Activated CD4-positive, alpha-beta T cell treated with anti-CD3 and anti-CD28 coated beads for 48 hours (primary cell): ENCODE results near the gene LTF.
A peak's percentile ranks its signal among the peaks of the same experiment; 100 is the strongest.
"Not testable (repeated sequence)": the region's sequence is repeated elsewhere in the genome, so short reads cannot be mapped to it uniquely, and the experiment has no call there.

Experiments
- DNase-seq: peaks from one replicate; pipeline ENCODE4 v3.0.0-alpha.2; 2020

Gene LTF

DNA sequence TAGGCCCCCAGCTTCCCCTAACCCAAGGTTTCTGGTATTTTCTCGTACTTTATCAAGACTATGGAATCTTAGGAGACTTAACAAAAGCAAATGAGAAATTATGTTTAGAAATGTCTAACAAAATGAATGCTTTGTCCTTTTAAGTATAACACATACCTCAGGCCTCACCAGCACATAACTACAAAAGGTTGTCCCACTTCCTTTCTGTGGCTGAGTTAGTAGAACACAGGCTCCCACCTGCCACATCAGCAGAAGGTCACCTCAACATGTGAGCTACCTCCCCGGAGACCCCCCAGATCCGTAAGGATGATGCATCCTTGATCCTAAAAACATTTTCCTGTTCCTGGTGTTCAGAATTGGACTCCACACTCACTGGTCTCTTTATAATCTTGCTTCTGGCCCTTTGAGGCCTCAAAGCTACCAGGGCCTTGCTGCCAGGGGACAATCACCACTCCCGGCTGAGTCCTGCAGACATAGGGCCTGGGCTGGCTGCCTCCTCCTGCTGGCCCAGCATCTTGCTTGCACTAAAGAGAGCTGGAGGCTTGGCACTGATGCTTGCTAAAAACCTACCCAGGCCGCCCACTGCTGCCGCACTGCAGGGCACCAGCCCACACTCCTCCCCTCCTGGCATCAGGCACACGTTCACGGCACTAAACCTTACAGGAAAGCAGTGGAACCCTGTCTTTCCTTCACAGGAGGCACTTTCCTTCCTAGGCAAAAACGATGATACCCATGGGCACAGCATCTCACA lies 54.8 kb downstream of the LTF start:
- no peak for DNase-seq

DNA sequence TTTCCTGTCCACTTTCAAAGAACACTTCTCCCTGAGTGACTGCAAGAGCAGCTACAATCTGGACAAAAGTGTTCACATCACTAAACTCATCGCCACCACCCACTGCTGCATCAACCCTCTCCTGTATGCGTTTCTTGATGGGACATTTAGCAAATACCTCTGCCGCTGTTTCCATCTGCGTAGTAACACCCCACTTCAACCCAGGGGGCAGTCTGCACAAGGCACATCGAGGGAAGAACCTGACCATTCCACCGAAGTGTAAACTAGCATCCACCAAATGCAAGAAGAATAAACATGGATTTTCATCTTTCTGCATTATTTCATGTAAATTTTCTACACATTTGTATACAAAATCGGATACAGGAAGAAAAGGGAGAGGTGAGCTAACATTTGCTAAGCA lies 55.9 kb downstream of the LTF start:
- no peak for DNase-seq

DNA sequence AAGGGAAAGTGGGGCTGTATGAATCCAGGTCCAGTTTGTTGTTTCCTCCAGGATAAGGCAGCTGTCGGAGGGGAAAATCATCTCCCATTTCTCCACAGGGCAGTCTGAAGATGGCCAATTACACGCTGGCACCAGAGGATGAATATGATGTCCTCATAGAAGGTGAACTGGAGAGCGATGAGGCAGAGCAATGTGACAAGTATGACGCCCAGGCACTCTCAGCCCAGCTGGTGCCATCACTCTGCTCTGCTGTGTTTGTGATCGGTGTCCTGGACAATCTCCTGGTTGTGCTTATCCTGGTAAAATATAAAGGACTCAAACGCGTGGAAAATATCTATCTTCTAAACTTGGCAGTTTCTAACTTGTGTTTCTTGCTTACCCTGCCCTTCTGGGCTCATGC lies 56.7 kb downstream of the LTF start:
- DNase-seq, result no peak

DNA sequence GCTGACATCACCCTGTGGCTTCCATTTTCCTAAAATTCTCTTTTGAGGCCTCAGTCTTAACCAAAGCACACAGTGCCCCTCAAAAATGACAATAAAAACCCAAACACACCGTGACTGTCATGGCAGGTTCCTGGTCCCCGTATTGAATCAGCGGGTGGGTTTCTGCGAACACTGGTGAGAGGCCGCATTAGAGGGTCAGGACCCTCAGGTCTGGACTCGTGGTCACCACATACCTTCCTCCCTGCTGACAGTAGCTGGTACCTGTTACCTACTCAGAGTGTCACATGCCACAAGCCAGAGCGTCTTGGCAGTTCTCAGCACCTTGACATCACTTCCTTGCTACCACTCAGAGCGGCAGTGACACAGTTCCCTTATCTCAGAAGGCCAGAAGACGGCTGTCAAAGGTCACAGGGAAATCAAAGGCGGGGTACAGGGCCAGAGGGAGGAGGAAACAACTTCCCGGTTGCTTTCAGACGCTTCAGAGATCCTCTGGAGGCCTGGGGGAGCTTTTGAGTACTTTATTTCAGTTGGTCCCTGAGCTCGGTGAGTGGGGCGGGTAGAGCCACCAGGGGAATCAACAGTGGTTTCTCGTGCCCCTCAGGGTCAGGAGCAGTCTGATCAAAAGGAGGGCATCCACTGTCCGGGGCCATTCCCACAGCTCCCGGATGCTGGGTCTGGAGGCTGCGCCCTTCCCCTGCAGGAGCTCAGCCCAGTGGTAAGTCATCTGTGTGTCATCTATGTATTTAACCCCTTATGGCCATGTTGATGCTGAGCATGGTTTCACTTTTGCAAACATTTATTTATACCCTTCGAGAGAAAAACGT lies 57.7 kb downstream of the LTF start, which contains the start of the genes CCR5AS and CCRL2:
TSS of gene CCR5AS (minus strand) at position 279 of the 824 bp plus-strand sequence.
TSS of gene CCRL2 (plus strand) at position 472 of the 824 bp plus-strand sequence. CDS start 821 bp downstream, outside the sequence.
- peak; percentile 58 for DNase-seq

DNA sequence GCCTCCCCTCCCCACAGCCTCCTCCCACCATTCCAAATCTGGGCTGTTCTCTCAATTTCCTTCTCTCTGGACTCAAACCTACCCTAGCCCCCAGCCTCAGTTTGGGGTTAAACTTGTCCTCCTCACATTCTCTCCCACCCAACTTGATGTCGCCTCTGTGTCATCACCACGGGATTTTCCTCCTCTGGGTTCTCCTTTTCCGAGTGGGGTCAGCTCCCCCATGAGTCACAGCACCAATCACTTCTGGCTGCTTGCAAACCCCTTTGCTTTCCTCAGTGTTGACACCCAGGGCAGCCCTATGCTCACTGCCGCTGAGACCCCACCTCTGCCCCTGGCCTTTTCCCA lies 58.3 kb downstream of the LTF start:
- DNase-seq, result no peak

DNA sequence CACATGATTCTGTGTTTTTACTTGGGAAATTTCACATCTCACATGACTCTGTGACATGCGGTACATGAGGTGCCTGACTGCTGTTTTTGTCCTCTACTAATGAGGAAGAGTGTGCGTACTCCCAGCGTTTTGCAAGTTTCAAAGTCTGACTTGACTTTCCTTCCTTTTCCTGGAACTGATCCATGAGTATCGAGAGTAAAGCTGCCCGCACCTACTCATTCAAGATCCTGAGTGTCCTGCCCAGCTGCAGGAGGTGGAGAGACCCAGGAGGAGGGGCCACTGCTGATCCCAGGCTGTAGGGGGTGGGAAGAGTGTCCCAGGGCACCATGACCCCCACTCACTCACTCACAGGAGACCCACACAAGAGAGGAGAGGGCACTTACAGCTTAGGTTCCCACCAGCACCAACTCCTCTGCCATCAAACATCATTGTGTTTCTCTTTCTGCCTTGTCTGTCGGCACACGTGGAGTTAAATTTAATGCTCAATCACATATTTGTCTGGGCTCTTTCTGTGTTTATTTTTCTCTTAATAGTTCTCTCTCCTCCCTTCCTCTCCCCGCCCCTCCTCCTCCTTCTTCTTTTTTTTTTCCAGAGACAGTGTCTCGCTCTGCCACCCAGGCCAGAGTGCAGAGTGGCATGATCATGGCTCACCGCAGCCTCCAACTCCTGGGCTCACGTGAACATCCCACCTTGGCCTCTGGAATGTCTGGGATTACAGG lies 59.2 kb downstream of the LTF start:
- DNase-seq, result no peak

DNA sequence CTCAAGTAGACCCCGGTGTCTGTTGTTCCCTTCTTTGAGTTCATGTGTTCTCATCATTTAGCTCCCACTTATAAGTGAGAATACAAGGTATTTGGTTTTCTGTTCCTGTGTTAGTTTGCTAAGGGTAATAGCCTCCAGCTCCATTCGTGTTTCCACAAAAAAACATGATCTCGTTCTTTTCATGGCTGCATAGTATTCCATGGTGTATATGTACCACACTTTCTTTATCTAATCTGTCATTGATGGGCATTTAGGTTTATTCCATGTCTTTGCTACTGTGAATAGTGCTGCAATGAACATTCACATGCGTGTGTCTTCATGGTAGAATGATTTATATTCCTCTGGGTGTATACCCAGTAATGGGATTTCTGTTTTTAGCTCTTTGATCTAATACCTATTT lies 61.8 kb downstream of the LTF start:
- not testable (repeated sequence) for DNase-seq

DNA sequence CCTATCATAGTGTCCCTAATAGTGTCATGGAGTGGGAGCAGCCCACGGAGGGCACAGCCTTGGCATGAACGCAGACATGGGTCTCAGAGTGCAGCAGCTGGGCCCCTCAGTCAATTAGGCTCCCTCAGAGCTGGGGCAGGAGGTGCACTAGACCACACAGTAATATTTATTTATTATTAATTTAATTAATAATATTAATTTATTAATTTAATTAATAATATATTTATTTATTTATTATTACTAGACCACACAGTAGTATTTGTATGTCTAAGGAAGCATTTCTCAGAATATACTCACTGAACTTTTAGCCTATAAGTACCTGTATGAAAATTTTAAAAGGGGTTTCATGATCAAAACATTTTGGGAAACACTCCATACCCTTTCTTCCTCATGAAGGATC lies 63.1 kb downstream of the LTF start:
- DNase-seq, result no peak

DNA sequence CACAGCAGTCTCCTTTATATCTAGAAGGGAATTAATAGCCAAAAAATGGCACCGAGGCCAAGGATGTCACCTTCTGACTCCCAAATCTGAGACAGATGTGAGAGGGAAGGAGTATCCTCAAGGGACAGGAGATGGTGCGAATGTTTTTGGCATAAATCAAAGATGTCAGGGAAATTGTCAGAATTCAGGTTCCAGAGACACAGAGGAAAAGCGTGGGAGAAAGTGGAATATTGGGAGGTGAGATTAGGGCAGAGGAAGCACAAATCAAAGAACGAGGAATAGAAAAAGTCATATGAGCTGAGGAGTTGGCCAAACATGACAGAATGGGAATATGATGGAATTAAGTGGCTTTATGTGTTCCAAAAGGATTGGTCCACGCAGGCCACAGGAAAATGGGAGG lies 63.9 kb downstream of the LTF start:
- DNase-seq, result no peak

DNA sequence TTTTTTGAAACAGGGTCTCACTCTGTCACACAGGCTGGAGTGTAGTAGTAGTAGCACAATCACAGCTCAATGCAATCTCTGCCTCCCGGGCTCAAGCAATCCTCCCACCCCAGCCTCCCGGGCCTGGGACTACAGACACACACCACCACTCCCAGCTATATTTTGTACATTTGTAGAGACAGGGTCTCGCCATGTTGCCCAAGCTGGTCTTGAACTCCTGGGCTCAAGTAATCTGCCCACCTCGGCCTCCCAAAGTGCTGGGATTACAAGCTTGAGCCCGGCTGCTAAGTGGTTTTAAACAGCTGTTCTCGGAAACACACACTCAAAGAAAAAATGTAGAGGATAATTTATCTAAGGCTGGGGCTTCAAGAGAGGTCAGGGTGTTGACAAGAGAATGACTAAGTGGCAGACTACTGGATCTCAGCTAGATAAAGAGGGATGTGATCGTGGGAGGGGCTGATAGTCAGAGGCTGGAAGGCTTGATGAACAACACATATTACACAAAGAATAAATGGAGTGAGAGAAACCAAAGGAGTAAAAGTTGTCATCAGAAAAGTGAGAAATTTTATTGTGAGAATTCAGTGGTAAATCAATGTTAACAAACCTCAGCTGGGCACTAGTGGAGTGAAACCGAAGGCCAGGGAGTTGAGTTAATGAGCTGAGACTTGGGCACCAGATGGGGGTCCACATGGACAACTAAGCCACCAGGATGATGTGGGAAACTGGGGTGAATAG lies 64.5 kb downstream of the LTF start:
- DNase-seq, result no peak

DNA sequence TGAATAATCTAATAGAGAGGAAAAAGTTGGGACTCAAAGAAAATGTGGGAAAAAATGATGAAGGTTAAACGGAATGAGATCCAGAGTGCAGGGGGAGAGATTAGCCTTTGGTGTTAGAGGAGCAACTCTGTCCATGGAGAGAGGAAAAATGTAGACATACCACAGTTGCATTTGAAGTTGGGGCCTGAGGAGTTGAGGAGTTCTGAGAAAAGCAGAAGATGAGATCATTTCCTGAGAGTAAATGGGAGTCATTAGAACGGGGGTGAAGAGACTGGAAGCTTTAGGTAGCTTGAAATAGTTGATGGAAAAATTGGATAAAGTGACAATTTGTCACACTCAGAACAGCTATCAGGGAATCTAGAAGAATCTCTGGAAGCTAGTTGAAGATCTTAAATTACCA lies 65.1 kb downstream of the LTF start:
- no peak for DNase-seq

DNA sequence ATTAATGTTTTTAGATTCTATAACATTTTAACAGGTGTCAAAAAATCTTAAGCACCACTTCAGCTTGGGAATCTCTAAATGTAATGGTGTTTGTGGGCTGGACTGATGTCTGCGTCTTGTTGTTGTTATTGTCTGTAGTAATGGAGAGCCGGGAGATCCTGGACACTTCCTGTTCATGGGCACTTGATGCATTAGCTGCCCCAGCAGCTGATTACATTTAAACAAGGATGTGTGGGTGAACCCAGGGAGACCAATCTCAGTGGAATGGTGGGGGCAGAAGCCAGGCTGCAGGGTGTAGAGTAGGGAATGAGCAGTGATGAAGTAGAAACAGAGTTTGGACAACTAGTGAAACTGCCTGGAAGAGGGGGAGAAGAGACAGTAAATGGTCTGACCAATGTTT lies 65.6 kb downstream of the LTF start:
- no peak for DNase-seq

DNA sequence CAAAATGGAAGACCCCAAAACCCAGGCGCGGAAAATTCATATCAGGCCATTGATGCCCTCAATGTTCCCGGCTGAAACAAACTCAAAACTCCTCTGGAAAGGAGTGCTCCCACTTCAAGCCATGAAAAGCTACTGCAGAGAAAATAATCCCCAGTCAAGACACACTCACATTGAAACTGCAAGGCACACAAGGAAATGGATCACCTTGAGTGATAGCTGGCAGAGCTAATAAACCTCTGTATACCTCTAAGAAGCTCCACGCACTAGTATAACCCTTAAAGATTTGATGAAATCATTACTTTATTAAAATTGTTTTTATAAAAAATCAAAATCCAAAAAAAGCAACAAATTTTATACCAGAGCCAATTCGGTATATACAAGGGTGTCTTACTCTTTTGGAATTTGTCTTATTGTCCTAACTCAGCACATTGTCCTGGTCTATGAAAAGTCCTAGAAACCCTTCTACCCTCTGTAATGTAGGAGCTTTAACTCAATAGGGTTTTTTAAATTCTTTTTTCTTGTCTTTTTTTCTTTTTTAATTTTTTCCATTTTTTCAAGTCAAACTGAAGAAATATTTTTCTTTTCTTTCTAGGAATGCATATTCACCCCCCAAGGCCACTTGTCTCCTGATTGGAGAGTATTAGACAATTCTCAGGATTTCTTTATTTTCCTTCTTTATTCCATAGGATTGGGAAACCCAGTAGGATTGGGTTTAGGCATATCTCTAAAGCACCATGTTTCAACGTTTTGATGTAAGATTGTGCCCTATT lies 66.3 kb downstream of the LTF start:
- DNase-seq, result no peak

DNA sequence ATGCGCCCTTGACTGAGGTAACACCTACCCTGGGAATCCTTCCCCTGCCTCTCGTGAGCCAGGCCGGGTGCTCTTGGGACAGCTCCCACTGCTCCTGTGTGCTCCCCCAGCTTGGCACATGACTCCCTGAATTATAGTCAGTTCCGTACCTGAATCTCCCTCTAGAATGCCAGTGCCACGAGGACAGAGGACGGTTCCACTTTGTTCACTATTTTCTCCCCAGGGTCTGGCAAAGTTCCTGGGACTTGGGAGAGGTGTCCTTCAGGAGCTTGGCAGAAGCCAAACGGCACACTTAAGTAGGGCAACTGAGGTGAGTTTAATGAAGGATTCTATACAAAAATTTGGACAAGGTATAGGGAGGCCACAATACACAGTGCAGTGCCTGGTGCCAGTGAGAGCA lies 67.6 kb downstream of the LTF start:
- DNase-seq, result no peak

DNA sequence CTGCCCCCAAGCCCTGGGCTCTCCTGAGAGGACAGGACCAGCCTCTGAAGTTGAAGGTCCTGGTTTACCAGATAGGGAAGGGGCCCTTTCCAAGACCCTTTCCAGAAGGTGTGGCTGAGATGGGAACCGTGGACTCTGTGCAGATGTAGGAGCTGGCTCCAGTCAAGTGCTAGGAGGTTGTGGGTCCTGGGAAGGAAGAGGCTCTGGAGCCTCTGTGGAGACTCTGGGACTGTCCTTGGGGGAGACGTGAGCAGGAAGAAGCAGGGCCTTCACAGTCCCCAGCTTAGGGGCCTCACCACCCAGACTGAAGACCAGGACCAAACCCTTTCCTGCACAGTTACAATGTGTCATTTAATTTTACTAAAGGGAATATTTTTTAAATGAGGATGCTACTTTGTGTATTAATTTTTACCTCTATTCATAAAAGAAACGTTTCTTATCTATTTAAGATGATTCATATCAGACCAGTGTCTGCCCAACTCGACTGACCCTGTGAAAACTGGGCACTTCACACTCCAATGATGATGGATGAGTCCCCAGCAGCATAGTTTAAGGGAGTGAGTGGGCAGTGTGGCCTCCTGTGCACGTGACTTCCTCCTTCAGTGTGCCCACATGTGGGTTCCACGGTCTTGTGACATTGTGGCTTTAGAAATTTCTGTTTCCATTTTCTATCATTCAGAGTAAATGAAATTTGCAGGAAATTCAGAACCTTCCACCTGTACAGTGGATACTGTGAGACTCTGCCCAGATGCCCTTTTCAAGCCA lies 68.8 kb downstream of the LTF start:
- no peak for DNase-seq

DNA sequence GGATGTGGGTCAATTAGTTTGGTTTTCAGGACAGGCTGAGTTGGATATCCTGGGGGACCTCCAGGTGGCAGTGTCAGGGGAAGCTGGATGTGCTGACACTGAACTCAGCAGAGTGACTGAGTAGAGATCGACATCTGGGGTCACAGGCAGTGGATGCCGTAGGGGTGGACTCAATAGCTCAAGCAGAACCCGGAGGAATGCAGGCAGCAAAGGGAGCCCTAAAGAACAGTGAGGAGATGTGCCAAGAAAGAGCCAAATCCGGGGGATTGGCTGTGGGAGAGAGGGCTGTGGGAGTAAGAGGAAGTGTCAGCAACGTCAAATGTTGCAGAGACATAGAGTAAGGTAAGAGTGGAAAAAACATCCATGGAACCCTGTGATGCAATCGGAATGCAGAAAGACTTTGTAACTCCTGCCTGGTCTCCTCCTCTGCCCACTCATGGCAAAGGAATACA lies 69.5 kb downstream of the LTF start:
- DNase-seq, result no peak

DNA sequence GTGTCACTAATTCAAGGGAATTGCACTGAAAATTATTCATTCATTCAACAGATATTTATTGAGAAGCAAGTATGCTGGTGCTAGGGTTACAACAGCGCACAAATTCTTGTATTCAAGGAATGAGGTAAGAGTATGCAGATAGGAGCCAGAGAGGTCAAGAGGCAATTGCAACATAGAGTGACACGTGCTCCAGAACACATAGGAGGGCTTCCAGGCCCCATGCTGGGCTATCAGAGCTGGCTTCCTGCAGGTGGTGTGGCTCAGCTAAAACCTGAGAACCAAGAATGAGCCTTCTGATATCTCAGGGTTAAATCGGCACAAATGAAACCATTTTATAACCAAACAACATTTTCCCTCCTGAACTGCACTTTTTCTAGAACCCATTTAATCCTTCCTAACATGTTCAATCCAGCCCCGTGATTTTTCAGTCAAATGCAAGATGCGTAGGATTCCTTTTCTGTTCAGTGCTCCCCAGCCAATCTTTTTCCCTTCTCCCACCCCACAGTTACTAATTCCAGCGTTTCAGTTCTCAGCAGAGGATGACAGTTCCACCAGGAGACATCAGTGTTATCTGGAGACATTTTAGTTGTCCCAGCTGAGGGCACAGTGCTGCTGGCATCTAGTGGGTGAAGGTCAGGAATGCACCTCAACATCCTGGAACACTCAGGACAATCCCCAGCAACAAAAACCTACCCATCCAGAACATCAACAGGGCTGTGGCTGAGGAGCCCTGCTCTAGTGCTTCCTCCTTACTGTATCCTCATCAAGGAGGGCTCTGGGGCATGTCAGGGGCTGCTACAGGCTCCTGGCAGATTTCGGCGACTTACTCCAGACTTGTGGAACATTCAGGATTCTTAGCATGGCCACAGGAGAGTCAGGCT lies 70.9 kb downstream of the LTF start:
- DNase-seq, result no peak

DNA sequence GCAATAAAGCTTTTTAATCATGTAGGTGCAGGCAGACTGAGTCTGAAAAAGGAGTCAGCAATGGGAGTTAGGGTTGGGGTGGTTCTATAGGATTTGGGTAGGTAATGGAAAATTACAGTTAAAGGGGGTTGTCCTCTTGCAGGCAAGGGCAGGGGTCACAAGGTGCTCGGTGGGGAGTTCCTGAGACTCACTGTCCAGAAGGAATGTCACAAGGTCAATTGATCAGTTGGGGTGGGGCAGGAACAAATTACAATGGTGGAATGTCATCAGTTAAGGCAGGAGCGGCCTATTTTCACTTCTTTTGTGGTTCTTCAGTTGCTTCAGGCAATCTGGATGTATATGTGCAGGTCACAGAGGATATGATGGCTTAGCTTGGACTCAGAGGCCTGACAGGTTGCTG lies 71.7 kb downstream of the LTF start:
- DNase-seq, result no peak

DNA sequence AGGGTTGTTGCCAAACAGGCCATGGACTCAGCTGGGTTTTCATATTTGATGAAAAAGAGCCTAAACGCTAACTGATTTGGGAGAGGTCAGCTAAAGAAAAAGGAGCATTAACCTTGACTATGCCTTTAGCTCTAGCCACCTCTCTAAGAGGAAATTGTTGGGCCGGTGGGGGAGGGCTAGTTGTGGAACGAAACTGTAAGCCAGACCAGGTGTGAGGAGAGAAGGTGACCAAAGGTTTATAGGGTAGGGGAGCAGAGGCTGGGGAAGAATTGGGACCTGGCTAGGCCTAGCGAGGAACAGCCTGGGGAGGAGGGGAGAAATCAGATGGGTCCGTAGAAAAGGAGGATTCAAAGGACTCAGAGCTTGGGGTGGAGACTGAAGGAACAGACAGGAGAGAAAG lies 73.2 kb downstream of the LTF start:
- DNase-seq, result not testable (repeated sequence)

DNA sequence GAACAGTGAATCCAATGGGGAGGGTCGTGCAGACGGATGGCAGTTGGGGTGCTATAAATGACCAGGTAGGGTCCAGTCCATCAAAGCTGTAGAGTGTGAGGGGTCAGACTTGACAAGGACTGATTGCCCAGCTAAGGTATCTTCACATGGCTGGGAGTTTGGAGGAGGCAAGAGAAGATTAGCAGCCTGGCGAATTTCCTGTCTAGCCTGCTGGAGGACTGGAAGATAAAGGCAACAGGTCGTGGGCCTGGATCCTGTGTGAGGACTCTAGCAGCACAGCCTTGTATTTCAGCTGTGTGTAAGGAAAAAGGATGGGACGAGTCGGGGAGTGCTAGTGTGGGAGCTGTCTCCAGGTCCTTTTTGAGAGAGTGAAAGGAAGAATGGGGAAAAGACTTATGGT lies 75.4 kb downstream of the LTF start:
- DNase-seq, result no peak
